Sigmoid colon (tissue), 7 donors: ENCODE results near the gene GALNT1. TPM values are rescaled to one million over a fixed set of nuclear protein-coding genes. Genes with fewer than 3 reads are reported as not detected.

Source experiments
- DNase-seq: peaks from one replicate; pipeline ENCODE4 v3.0.0-alpha.2; 2019
- H3K27ac ChIP-seq, 4 donors: fragments of 200-600 bp; sonication (generic); one replicate each; pipeline ENCODE4 v1.5.1; 2016 to 2019; ENCODE audit warnings: mild to moderate bottlenecking in 1 of 4
- H3K27me3 ChIP-seq, 3 donors: fragments of 200-600 bp; sonication (generic); one replicate each; pipeline ENCODE4 v1.5.1; 2019; ENCODE audit warnings: mild to moderate bottlenecking in 1 of 3
- H3K36me3 ChIP-seq, 4 donors: fragments of 200-600 bp; sonication (generic); one replicate each; pipeline ENCODE4 v1.5.1; 2016 to 2019
- H3K4me1 ChIP-seq, 4 donors: fragments of 200-600 bp; sonication (generic); one replicate each; pipeline ENCODE4 v1.5.1; 2017 to 2019
- H3K4me3 ChIP-seq, 4 donors: fragments of 200-600 bp; sonication (generic); one replicate each; pipeline ENCODE4 v1.5.1; 2017 to 2019; ENCODE audit warnings: mild to moderate bottlenecking in 2 of 4, moderate library complexity in 1 of 4
- H3K9me3 ChIP-seq, 4 donors: fragments of 200-600 bp in 3 of 4; sonication (generic) in 3 of 4; one replicate each; pipeline versions ENCODE4 v1.5.1 to v1.6.1; 2013 to 2019
- EP300 ChIP-seq, 4 donors: sonication (generic); formaldehyde crosslinking; IDR thresholded peaks; one replicate each; pipeline ENCODE4 v1.6.1; 2017; ENCODE audit warnings: antibody characterized with exemption in 4 of 4
- POLR2A ChIP-seq, 2 donors: fragments of 450-650 bp; IDR thresholded peaks; one replicate each; pipeline ENCODE4 v1.6.1; 2016; ENCODE audit warnings: antibody characterized with exemption in 2 of 2, mild to moderate bottlenecking in 2 of 2, moderate library complexity in 2 of 2
- POLR2AphosphoS5 ChIP-seq, 4 donors: sonication (generic); formaldehyde crosslinking; IDR thresholded peaks; one replicate each; pipeline ENCODE4 v1.6.1; 2017; ENCODE audit warnings: antibody characterized with exemption in 4 of 4
- WGBS, 2 donors: extraction: QIAGEN DNeasy Blood & Tissue Kit; methylation state at CpG; one replicate each; pipeline ENCODE4 v1.1.7; 2013; 5-methylcytosine and 5-hydroxymethylcytosine counted together
- intact Hi-C: fragments of 100-400 bp; cut with DNase I; formaldehyde crosslinking; loops from one replicate; pipeline ENCODE4 v1.15.1; 2023
- polyA plus RNA-seq, 3 donors: library from polyadenylated mRNA; stranded (reverse); fragments of 200-250 nt; gene quantifications; one replicate each; pipeline ENCODE4 v1.2.3, GENCODE V29; 2013
- total RNA-seq, 4 donors: library from RNA; depleted of rRNA; stranded (reverse); fragments of >200 nt; gene quantifications; one replicate each; pipeline ENCODE4 v1.1.0, GENCODE V29; 2016
- TF ChIP-seq, protein P1 (sequence below), 4 experiments: fragments of 450-650 bp in 3 of 4; fragments of 200-600 bp in 1 of 4; IDR thresholded peaks; one replicate each; pipeline ENCODE4 v1.5.1; 2016 to 2019; ENCODE audit warnings: antibody characterized with exemption in 4 of 4, mild to moderate bottlenecking in 3 of 4, moderate library complexity in 2 of 4
- donor health status: healthy with polysubstance abuse.
- donor health status: Bipolar disorder and iron deficiency.
- donor health status: healthy.

Gene GALNT1
- total and polyA plus RNA-seq, 7 donors: 21.5 to 33.9 (median 29.7) TPM

- Histone ChIP-seq H3K27ac (no peak overlapping the region), H3K9me3 (no peaks in the 10 kb centered on the region), H3K4me3 (no peak overlapping the region), H3K36me3 (peaks cover 0 to 37% (median 2%) of the 10 kb centered on the region in 4 donors), H3K27me3 (no peaks in the 10 kb centered on the region), H3K4me1 (peaks cover 0 to 7% (median 0%) of the 10 kb centered on the region in 4 donors)
- intact Hi-C loops: no loop called here
- TF ChIP-seq POLR2A (IDR thresholded peaks at IDR 0.05): no peak
- TF ChIP-seq, protein P1, sequence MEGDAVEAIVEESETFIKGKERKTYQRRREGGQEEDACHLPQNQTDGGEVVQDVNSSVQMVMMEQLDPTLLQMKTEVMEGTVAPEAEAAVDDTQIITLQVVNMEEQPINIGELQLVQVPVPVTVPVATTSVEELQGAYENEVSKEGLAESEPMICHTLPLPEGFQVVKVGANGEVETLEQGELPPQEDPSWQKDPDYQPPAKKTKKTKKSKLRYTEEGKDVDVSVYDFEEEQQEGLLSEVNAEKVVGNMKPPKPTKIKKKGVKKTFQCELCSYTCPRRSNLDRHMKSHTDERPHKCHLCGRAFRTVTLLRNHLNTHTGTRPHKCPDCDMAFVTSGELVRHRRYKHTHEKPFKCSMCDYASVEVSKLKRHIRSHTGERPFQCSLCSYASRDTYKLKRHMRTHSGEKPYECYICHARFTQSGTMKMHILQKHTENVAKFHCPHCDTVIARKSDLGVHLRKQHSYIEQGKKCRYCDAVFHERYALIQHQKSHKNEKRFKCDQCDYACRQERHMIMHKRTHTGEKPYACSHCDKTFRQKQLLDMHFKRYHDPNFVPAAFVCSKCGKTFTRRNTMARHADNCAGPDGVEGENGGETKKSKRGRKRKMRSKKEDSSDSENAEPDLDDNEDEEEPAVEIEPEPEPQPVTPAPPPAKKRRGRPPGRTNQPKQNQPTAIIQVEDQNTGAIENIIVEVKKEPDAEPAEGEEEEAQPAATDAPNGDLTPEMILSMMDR (IDR thresholded peaks at IDR 0.05): no peak
- no peak for TF ChIP-seq POLR2AphosphoS5 (IDR thresholded peaks at IDR 0.05)
- no peak for TF ChIP-seq EP300 (IDR thresholded peaks at IDR 0.05)
- no peak for DNase-seq
- whole genome bisulfite sequencing, 2 donors: 93 to 94% methylated on average over 1 of the region's 1 CpG
These were observed 100.8 kb downstream of the GALNT1 start for GRCh38 chr18:35682281-35682867.

- TF ChIP-seq POLR2AphosphoS5 (IDR thresholded peaks at IDR 0.05) (no peak), EP300 (IDR thresholded peaks at IDR 0.05) (no peak), POLR2A (IDR thresholded peaks at IDR 0.05) (no peak)
- TF ChIP-seq, protein P1 (IDR thresholded peaks at IDR 0.05): no peak
- Histone ChIP-seq H3K27ac (no peak overlapping the region), H3K9me3 (no peaks in the 10 kb centered on the region), H3K36me3 (peaks cover 0 to 32% (median 2%) of the 10 kb centered on the region in 4 donors), H3K4me1 (peaks cover 0 to 7% (median 0%) of the 10 kb centered on the region in 4 donors), H3K27me3 (no peaks in the 10 kb centered on the region), H3K4me3 (no peak overlapping the region)
- DNase-seq: no peak
- intact Hi-C loops: no loop called here
- WGBS, 2 donors: 95 to 99% methylated on average over 1 of the region's 1 CpG
These were observed 101.5 kb downstream of the GALNT1 start for GRCh38 chr18:35683021-35683420.

DNA sequence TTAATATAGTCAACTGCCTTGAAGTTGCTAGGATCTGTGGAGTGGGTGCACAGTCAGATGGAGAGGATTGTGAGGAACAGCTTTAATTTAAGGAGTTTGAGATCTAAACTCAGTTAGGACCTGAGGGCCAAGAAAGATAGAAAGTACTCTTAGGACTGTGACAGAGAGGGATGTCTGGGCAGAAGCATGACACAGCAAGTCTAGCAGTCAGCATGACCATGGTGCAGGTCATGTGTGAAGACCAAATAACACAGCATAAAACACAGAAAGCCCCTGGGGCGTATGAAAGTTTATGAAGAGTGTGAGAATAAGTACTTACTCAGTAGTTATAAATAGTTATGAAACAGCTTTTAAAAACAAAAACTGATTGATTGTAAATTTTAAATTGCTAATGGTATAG is 107.2 kb downstream of the GALNT1 start:
- Histone ChIP-seq H3K9me3 (no peaks in the 10 kb centered on the region), H3K27me3 (no peaks in the 10 kb centered on the region), H3K4me3 (no peak overlapping the region), H3K36me3 (peaks cover 0 to 41% (median 11%) of the 10 kb centered on the region in 4 donors), H3K27ac (no peak overlapping the region), H3K4me1 (no peaks in the 10 kb centered on the region)
- TF ChIP-seq EP300 (IDR thresholded peaks at IDR 0.05) (no peak), POLR2A (IDR thresholded peaks at IDR 0.05) (no peak), POLR2AphosphoS5 (IDR thresholded peaks at IDR 0.05) (no peak)
- TF ChIP-seq, protein P1 (IDR thresholded peaks at IDR 0.05): no peak
- 89 to 96% methylated on average over 1 of the region's 1 CpG for WGBS, 2 donors
- intact Hi-C loops: no loop called here
- no peak for DNase-seq

DNA sequence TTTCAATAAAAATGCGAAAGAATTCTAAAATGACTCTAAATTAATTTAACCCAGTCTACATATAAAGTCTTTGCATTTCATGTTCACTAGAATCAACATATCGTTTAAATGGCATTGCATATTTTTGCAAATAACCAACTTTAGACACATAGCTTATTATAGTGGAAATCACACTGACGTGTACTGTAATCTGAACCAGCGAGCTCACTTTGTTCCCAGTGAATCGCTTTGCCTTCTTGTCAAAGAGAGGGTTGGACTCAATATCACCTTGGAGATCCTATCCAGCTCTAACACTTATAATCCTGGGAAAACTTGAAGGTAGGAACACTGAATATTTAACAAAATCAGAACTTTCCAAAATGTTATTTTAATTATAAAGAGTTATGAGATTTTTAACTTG is 108.2 kb downstream of the GALNT1 start:
- no peak overlapping the region for H3K27ac ChIP-seq
- no peak for DNase-seq
- no peaks in the 10 kb centered on the region for H3K4me1 ChIP-seq
- H3K27me3 ChIP-seq: no peaks in the 10 kb centered on the region
- intact Hi-C loops: no loop called here
- no peak overlapping the region for H3K4me3 ChIP-seq
- 88 to 97% methylated on average over 5 of the region's 5 CpGs for WGBS, 2 donors
- H3K36me3 ChIP-seq: peaks cover 0 to 32% (median 9%) of the 10 kb centered on the region in 4 donors
- no peaks in the 10 kb centered on the region for H3K9me3 ChIP-seq
- TF ChIP-seq POLR2AphosphoS5 (IDR thresholded peaks at IDR 0.05): no peak
- no peak for TF ChIP-seq EP300 (IDR thresholded peaks at IDR 0.05)
- TF ChIP-seq, protein P1 (IDR thresholded peaks at IDR 0.05): no peak
- no peak for TF ChIP-seq POLR2A (IDR thresholded peaks at IDR 0.05)

GRCh38 chr18:35691625-35692024 is 110.1 kb downstream of the GALNT1 start:
- WGBS, 2 donors: 96 to 97% methylated on average over 4 of the region's 4 CpGs
- no peak overlapping the region for H3K27ac ChIP-seq
- H3K4me1 ChIP-seq: no peaks in the 10 kb centered on the region
- no peak overlapping the region for H3K4me3 ChIP-seq
- TF ChIP-seq POLR2AphosphoS5 (IDR thresholded peaks at IDR 0.05) (no peak), EP300 (IDR thresholded peaks at IDR 0.05) (no peak), POLR2A (IDR thresholded peaks at IDR 0.05) (no peak)
- TF ChIP-seq, protein P1 (IDR thresholded peaks at IDR 0.05): no peak
- H3K36me3 ChIP-seq: peaks cover 0 to 27% (median 9%) of the 10 kb centered on the region in 4 donors
- no peaks in the 10 kb centered on the region for H3K27me3 ChIP-seq
- DNase-seq: no peak
- no peaks in the 10 kb centered on the region for H3K9me3 ChIP-seq
- intact Hi-C loops: no loop called here
